Measurements from ENCODE around the gene SMC2.

The SMC2 gene

GRCh38 chr9:104093647-104094533 is at the start of gene SMC2:
SMC2 (plus strand) TSS chr9:104094309; CDS start chr9:104095385, 1,076 bp downstream.
- TF ChIP-seq CTCF (conservative IDR thresholded peaks at IDR 0.05; ENCODE audit: low read depth, low read length): no peak
- peak within 1 kb of the TSS; percentile 74 for H3K4me3 ChIP-seq (ENCODE audit: low read depth, low read length)
- DNase-seq (ENCODE audit: low read depth): peak; percentile 94

GRCh38 chr9:104068546-104068945 is 25.6 kb upstream of the SMC2 start:
- no peak overlapping the region for H3K4me3 ChIP-seq (ENCODE audit: low read depth, low read length)
- no peak for TF ChIP-seq CTCF (conservative IDR thresholded peaks at IDR 0.05; ENCODE audit: low read depth, low read length)
- DNase-seq (ENCODE audit: low read depth): peak; percentile 17

GRCh38 chr9:104069288-104069687 is 24.8 kb upstream of the SMC2 start:
- TF ChIP-seq CTCF (conservative IDR thresholded peaks at IDR 0.05; ENCODE audit: low read depth, low read length): no peak
- peak; percentile 26 for DNase-seq (ENCODE audit: low read depth)
- no peak overlapping the region for H3K4me3 ChIP-seq (ENCODE audit: low read depth, low read length)

- DNase-seq (ENCODE audit: low read depth): no peak
- TF ChIP-seq CTCF (conservative IDR thresholded peaks at IDR 0.05; ENCODE audit: low read depth, low read length): no peak
- H3K4me3 ChIP-seq (ENCODE audit: low read depth, low read length): no peak overlapping the region
These were observed 22.5 kb upstream of the SMC2 start for GRCh38 chr9:104071589-104071988.

- DNase-seq (ENCODE audit: low read depth): no peak
- H3K4me3 ChIP-seq (ENCODE audit: low read depth, low read length): no peak overlapping the region
- TF ChIP-seq CTCF (conservative IDR thresholded peaks at IDR 0.05; ENCODE audit: low read depth, low read length): no peak
These were observed 20.9 kb upstream of the SMC2 start for GRCh38 chr9:104073098-104073769.

GRCh38 chr9:104073770-104074133 is 20.4 kb upstream of the SMC2 start:
- DNase-seq (ENCODE audit: low read depth): no peak
- no peak overlapping the region for H3K4me3 ChIP-seq (ENCODE audit: low read depth, low read length)
- no peak for TF ChIP-seq CTCF (conservative IDR thresholded peaks at IDR 0.05; ENCODE audit: low read depth, low read length)

All from choroid plexus epithelial cell (primary cell).